PC-3 (cell line): ENCODE data around the gene YBX2. TPM values are rescaled to one million over a fixed set of nuclear protein-coding genes. Genes with fewer than 3 reads are reported as not detected.

Experiments
- ATAC-seq: fragments of 200-7000 bp; cut with Tn5 transposase; 2 replicates; pipeline ENCODE4 v1.9.1; 2020; ENCODE audit warnings: mild to moderate bottlenecking, moderate library complexity
- BruUV-seq: library from RNA; stranded (reverse); fragments of 400-500 nt; replicated peaks from 2 replicates; lab custom pipeline; 2021; lab: Mats Ljungman, UMichigan
- CTCF ChIA-PET: fragments of 300-600 bp; sonication (Branson Sonifier 250); formaldehyde crosslinking; loops from one replicate; lab custom pipeline; 2022; ENCODE audit warnings: antibody characterized with exemption; lab: Charles Lee
- POLR2A ChIA-PET: fragments of 300-600 bp; sonication (Branson Sonifier 250); formaldehyde crosslinking; loops from one replicate; lab custom pipeline; 2022; ENCODE audit warnings: antibody characterized with exemption; ENCODE audit not compliant: unreplicated experiment; lab: Charles Lee
- DNase-seq: peaks from one replicate; pipeline ENCODE4 v3.0.0-alpha.2; 2015
- H2AFZ ChIP-seq: fragments of 300-600 bp; sonication (generic); 2 replicates; pipeline ENCODE4 v1.6.0; 2016; ENCODE audit warnings: antibody characterized with exemption, low read length
- H3F3A ChIP-seq: fragments of 300-600 bp; sonication (generic); one replicate; pipeline ENCODE4 v1.6.0; 2017; ENCODE audit warnings: antibody characterized with exemption, low read length, control low read depth, mild to moderate bottlenecking; ENCODE audit not compliant: unreplicated experiment
- H3K27ac ChIP-seq: fragments of 300-600 bp; sonication (generic); 2 replicates; pipeline ENCODE4 v1.5.1; 2016; ENCODE audit warnings: mild to moderate bottlenecking, low read length
- H3K27me3 ChIP-seq: fragments of 300-600 bp; sonication (generic); 2 replicates; pipeline ENCODE4 v1.6.1; 2016; ENCODE audit warnings: low read length, mixed read lengths
- H3K36me3 ChIP-seq: fragments of 300-600 bp; sonication (generic); 2 replicates; pipeline ENCODE4 v1.6.1; 2016; ENCODE audit warnings: low read depth, mixed run types, low read length, mixed read lengths
- H3K4me1 ChIP-seq: fragments of 300-600 bp; sonication (generic); 2 replicates; pipeline ENCODE4 v1.5.1; 2016; ENCODE audit warnings: low read length; ENCODE audit not compliant: insufficient read depth
- H3K4me2 ChIP-seq: fragments of 300-600 bp; sonication (generic); 2 replicates; pipeline ENCODE4 v1.6.0; 2016; ENCODE audit warnings: low read length
- H3K4me3 ChIP-seq: fragments of 300-600 bp; sonication (generic); 2 replicates; pipeline ENCODE4 v1.5.1; 2016; ENCODE audit warnings: mild to moderate bottlenecking, low read length, mixed read lengths
- H3K79me2 ChIP-seq: fragments of 300-600 bp; sonication (generic); 2 replicates; pipeline ENCODE4 v1.6.1; 2017; ENCODE audit warnings: low read length, mixed read lengths
- H3K9ac ChIP-seq: fragments of 300-600 bp; sonication (generic); 2 replicates; pipeline ENCODE4 v1.6.0; 2016; ENCODE audit warnings: mild to moderate bottlenecking, low read length
- H3K9me2 ChIP-seq: fragments of 300-600 bp; sonication (generic); replicated peaks from 2 replicates; pipeline ENCODE4 v1.6.1; 2016; ENCODE audit warnings: mixed run types, low read length, mixed read lengths
- H3K9me3 ChIP-seq: fragments of 300-600 bp; sonication (generic); 2 replicates; pipeline ENCODE4 v1.6.1; 2016; ENCODE audit warnings: low read length, mixed read lengths
- H4K20me1 ChIP-seq: fragments of 300-600 bp; sonication (generic); 2 replicates; pipeline ENCODE4 v1.6.1; 2016; ENCODE audit warnings: low read length, mixed read lengths
- EZH2 ChIP-seq: fragments of 300-600 bp; sonication (generic); IDR thresholded peaks from one replicate; pipeline ENCODE4 v1.6.1; 2017; ENCODE audit warnings: antibody characterized with exemption, mild to moderate bottlenecking, low read length; ENCODE audit not compliant: unreplicated experiment
- EZH2phosphoT487 ChIP-seq: fragments of 300-600 bp; sonication (generic); IDR thresholded peaks from 2 replicates; pipeline ENCODE4 v1.6.1; 2018; ENCODE audit warnings: mild to moderate bottlenecking, antibody characterized with exemption, low read length, borderline replicate concordance
- intact Hi-C: fragments of 100-400 bp; cut with micrococcal nuclease; formaldehyde crosslinking; loops from 2 replicates; pipeline ENCODE4 v1.9.0; 2023
- total RNA-seq: library from RNA; depleted of rRNA; stranded (reverse); fragments of >200 nt; gene quantifications from 2 replicates; pipeline ENCODE4 v1.2.3, GENCODE V29; 2014
- TF ChIP-seq, protein P1 (sequence below): fragments of 300-600 bp; sonication (generic); conservative IDR thresholded peaks from 2 replicates; pipeline ENCODE4 v1.5.1; 2017; ENCODE audit warnings: antibody characterized with exemption, low read depth, mild to moderate bottlenecking, low read length

The YBX2 gene
- total RNA-seq, 1 experiment from 2014 or later, result 1.1 TPM

DNA sequence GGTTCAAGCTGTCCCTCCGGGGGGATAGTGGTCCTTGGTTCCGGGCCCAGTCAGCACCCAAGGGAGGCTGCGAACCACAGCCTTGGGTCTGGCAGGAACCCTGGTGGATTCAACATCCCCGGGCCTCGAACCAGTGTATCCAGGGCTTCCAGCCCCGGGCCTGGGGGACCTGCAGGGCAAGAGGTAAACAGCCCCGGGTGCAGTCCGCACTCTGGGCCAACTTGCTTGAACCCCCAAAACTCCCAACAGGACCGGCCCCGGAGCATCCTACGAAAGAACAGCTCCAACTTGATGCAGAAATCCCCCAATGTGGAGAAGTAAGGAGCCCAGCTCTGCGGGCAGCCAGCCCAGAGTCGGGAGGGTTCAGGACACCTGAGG, 36.2 kb upstream of the YBX2 start:
- Histone ChIP-seq H3K27ac (no peak overlapping the region), H3K36me3 (no peaks in the 10 kb centered on the region), H3F3A (no peaks in the 10 kb centered on the region), H2AFZ (peak overlapping the region; percentile 95; the same call in 1 of the 2 replicates), H3K9me2 (no peaks in the 10 kb centered on the region), H3K4me2 (peak overlapping the region; percentile 99), H4K20me1 (no peaks in the 10 kb centered on the region), H3K4me3 (peak overlapping the region; percentile 96), H3K4me1 (0 out of 2 replicates have a peak, but pooled peaks cover 6% of the 10 kb centered on the region), H3K79me2 (peaks cover 16% of the 10 kb centered on the region), H3K9ac (no peak overlapping the region), H3K9me3 (no peaks in the 10 kb centered on the region), H3K27me3 (no peaks in the 10 kb centered on the region)
- DNase-seq, result no peak
- ChIA-PET POLR2A (no interaction called here), CTCF (no interaction called here)
- BruUV-seq, result no TSS peak
- no peak for ATAC-seq
- intact Hi-C loops, result no loop called here
- no peak for TF ChIP-seq EZH2phosphoT487
- no peak for TF ChIP-seq EZH2
- TF ChIP-seq, protein P1, sequence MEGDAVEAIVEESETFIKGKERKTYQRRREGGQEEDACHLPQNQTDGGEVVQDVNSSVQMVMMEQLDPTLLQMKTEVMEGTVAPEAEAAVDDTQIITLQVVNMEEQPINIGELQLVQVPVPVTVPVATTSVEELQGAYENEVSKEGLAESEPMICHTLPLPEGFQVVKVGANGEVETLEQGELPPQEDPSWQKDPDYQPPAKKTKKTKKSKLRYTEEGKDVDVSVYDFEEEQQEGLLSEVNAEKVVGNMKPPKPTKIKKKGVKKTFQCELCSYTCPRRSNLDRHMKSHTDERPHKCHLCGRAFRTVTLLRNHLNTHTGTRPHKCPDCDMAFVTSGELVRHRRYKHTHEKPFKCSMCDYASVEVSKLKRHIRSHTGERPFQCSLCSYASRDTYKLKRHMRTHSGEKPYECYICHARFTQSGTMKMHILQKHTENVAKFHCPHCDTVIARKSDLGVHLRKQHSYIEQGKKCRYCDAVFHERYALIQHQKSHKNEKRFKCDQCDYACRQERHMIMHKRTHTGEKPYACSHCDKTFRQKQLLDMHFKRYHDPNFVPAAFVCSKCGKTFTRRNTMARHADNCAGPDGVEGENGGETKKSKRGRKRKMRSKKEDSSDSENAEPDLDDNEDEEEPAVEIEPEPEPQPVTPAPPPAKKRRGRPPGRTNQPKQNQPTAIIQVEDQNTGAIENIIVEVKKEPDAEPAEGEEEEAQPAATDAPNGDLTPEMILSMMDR, result no peak

DNA sequence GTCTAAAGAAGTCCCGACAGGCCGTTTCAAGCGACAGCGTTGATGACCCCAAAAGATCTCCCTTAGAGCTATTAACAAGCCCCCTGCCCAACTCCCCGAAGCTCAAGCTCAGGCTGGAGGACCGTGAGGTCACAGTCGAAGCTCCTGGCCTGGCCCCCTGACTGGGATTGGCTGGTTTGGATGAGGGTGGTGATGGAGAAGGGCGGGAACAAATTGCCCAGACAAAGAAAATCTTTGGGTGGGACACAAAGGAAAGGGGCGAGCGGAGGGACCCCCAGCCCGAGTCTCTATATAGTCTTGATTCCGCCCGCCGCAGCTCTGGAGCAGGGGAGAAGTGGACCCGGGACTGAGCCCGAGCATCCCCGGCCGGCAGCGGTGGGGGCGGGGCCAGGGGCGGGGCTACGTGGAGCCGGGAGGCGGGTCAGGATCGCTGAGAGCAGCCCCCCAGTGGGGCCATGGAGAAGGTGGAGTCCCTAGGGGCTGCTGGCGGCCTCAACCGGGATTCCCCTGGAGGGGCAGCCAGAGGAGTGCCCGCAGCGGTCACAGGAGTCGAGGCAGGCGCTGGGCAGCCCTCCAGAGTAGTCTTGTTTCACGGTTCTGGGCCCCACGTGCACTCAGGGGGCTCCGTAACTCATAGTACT, 35.7 kb upstream of the YBX2 start:
- Histone ChIP-seq H3K27ac (peak overlapping the region; percentile 77), H2AFZ (peak overlapping the region; percentile 95), H3K4me3 (peak overlapping the region; percentile 96), H4K20me1 (no peaks in the 10 kb centered on the region), H3K4me1 (0 out of 2 replicates have a peak, but pooled peaks cover 6% of the 10 kb centered on the region), H3K79me2 (peaks cover 16% of the 10 kb centered on the region), H3K9ac (peak overlapping the region; percentile 88), H3K9me2 (no peaks in the 10 kb centered on the region), H3K36me3 (no peaks in the 10 kb centered on the region), H3F3A (no peaks in the 10 kb centered on the region), H3K27me3 (no peaks in the 10 kb centered on the region), H3K9me3 (no peaks in the 10 kb centered on the region), H3K4me2 (peak overlapping the region; percentile 99)
- intact Hi-C loops, result loop anchor here (2.0 kb wide), 1 partner anchor 21 kb away; no protein-coding TSS in a partner anchor
- TF ChIP-seq, protein P1, result no peak
- no peak for TF ChIP-seq EZH2
- no peak for TF ChIP-seq EZH2phosphoT487
- ATAC-seq (peak; percentile 83), DNase-seq (peak; percentile 60)
- no TSS peak for BruUV-seq
- CTCF ChIA-PET, result interaction anchor here (0.6 kb wide), 1 partner anchor 17 kb away, joined by 3 read pairs; no protein-coding TSS in a partner anchor
- POLR2A ChIA-PET, result interaction anchor here (0.6 kb wide), 1 partner anchor 102 kb away, joined by 3 read pairs; no protein-coding TSS in a partner anchor
